ENCODE results near the gene SEC14L2. TPM values are rescaled to one million over a fixed set of nuclear protein-coding genes. Genes with fewer than 3 reads are reported as not detected.
"Not testable (repeated sequence)": the region's sequence is repeated elsewhere in the genome, so short reads cannot be mapped to it uniquely, and the experiment has no call there.

The SEC14L2 gene
- total RNA-seq, 1 donor from 2014 or later: 5.7 TPM

- Histone ChIP-seq H3K9me3 (ENCODE audit: low read depth) (no peaks in the 10 kb centered on the region), H3K79me2 (ENCODE audit: low read depth) (no peaks in the 10 kb centered on the region), H3K4me2 (no peak overlapping the region), H3F3A (ENCODE audit: low read depth) (peaks cover 5% of the 10 kb centered on the region), H3K4me1 (no peaks in the 10 kb centered on the region), H2AFZ (replicated peaks) (no peak overlapping the region), H4K20me1 (ENCODE audit: low read depth) (no peaks in the 10 kb centered on the region), H3K27me3 (peaks cover under 1% of the 10 kb centered on the region), H3K27ac (no peak overlapping the region), H3K4me3 (no peak overlapping the region), H3K36me3 (no peaks in the 10 kb centered on the region), H3K9ac (no peak overlapping the region)
- Mint-ChIP-seq H3K36me3 (no peaks in the 10 kb centered on the region), H3K4me3 (no peak overlapping the region), H3K27me3 (ENCODE audit: insufficient read depth, low read depth) (peaks cover 4% of the 10 kb centered on the region), H3K27ac (no peak overlapping the region), H3K9me3 (no peaks in the 10 kb centered on the region), H3K4me1 (no peaks in the 10 kb centered on the region)
- peak; percentile 75 for DNase-seq (ENCODE audit: low spot score)
- no peak for TF ChIP-seq CTCF (IDR thresholded peaks at IDR 0.05)
- no peak for TF ChIP-seq EZH2phosphoT487 (IDR thresholded peaks at IDR 0.05)
- no peak for TF ChIP-seq EZH2 (IDR thresholded peaks at IDR 0.05)
Observed at GRCh38 chr22:30459181-30460052, 62.6 kb downstream of the SEC14L2 start.

- no peak overlapping the region for H3K9ac ChIP-seq
- no peaks in the 10 kb centered on the region for H3K36me3 ChIP-seq
- no peaks in the 10 kb centered on the region for H3K4me1 ChIP-seq
- Mint-ChIP-seq H3K4me3 (no peak overlapping the region), H3K36me3 (no peaks in the 10 kb centered on the region), H3K9me3 (no peaks in the 10 kb centered on the region), H3K27ac (no peak overlapping the region), H3K4me1 (no peaks in the 10 kb centered on the region), H3K27me3 (ENCODE audit: insufficient read depth, low read depth) (peaks cover 4% of the 10 kb centered on the region)
- no peak for DNase-seq (ENCODE audit: low spot score)
- no peaks in the 10 kb centered on the region for H3K79me2 ChIP-seq (ENCODE audit: low read depth)
- H3K27me3 ChIP-seq: peaks cover 3% of the 10 kb centered on the region
- H3K4me2 ChIP-seq: no peak overlapping the region
- no peak overlapping the region for H2AFZ ChIP-seq (replicated peaks)
- peaks cover 4% of the 10 kb centered on the region for H3F3A ChIP-seq (ENCODE audit: low read depth)
- TF ChIP-seq EZH2 (IDR thresholded peaks at IDR 0.05) (no peak), EZH2phosphoT487 (IDR thresholded peaks at IDR 0.05) (no peak), CTCF (IDR thresholded peaks at IDR 0.05) (no peak)
- no peaks in the 10 kb centered on the region for H4K20me1 ChIP-seq (ENCODE audit: low read depth)
- no peak overlapping the region for H3K27ac ChIP-seq
- H3K9me3 ChIP-seq (ENCODE audit: low read depth): no peaks in the 10 kb centered on the region
- H3K4me3 ChIP-seq: no peak overlapping the region
Observed at GRCh38 chr22:30460147-30460546, 63.3 kb downstream of the SEC14L2 start.

- H3K9me3 ChIP-seq (ENCODE audit: low read depth); H3K4me1 ChIP-seq; H3K79me2 ChIP-seq (ENCODE audit: low read depth); DNase-seq (ENCODE audit: low spot score); H4K20me1 ChIP-seq (ENCODE audit: low read depth); H2AFZ ChIP-seq (replicated peaks); H3K27ac ChIP-seq; H3K4me3 ChIP-seq; H3K4me1 Mint-ChIP-seq; H3K9me3 Mint-ChIP-seq; H3K36me3 ChIP-seq; H3K4me3 Mint-ChIP-seq; H3K9ac ChIP-seq; H3K36me3 Mint-ChIP-seq; H3K27ac Mint-ChIP-seq; H3F3A ChIP-seq (ENCODE audit: low read depth); H3K27me3 ChIP-seq; H3K4me2 ChIP-seq; H3K27me3 Mint-ChIP-seq (ENCODE audit: insufficient read depth, low read depth): not testable (repeated sequence)
Observed at GRCh38 chr22:30460555-30460954, 63.7 kb downstream of the SEC14L2 start.

DNA sequence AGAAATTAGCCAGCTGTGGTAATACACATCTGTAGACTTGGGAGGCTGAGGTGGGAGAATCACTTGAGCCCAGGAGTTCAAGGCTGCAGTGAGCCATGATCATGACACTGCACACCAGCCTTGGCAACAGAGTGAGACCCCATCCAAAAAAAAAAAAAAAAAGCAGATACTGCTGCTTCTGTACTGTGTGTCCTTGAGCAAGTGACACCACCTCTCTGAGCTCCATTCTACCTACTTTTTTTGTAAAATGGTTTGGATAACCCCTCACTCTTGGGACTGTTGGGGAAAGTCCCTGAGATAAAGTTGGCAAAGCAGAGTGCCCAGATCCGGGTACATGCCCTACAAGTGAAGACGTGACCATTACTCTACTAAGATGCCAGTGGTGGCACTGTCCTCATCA is 72.3 kb downstream of the SEC14L2 start:
- Histone ChIP-seq H3K27ac (no peak overlapping the region), H3K79me2 (ENCODE audit: low read depth) (no peaks in the 10 kb centered on the region), H4K20me1 (ENCODE audit: low read depth) (no peaks in the 10 kb centered on the region), H3K36me3 (no peaks in the 10 kb centered on the region), H3F3A (ENCODE audit: low read depth) (no peaks in the 10 kb centered on the region), H3K4me2 (no peak overlapping the region), H3K27me3 (peaks cover 16% of the 10 kb centered on the region), H2AFZ (replicated peaks) (no peak overlapping the region), H3K4me1 (no peaks in the 10 kb centered on the region), H3K9me3 (ENCODE audit: low read depth) (no peaks in the 10 kb centered on the region), H3K9ac (no peak overlapping the region), H3K4me3 (no peak overlapping the region)
- no peak overlapping the region for H3K4me3 Mint-ChIP-seq
- H3K36me3 Mint-ChIP-seq: no peaks in the 10 kb centered on the region
- TF ChIP-seq EZH2phosphoT487 (IDR thresholded peaks at IDR 0.05): no peak
- TF ChIP-seq EZH2 (IDR thresholded peaks at IDR 0.05): no peak
- TF ChIP-seq CTCF (IDR thresholded peaks at IDR 0.05): no peak
- H3K9me3 Mint-ChIP-seq: no peaks in the 10 kb centered on the region
- no peaks in the 10 kb centered on the region for H3K4me1 Mint-ChIP-seq
- DNase-seq (ENCODE audit: low spot score): no peak
- no peak overlapping the region for H3K27ac Mint-ChIP-seq
- H3K27me3 Mint-ChIP-seq (ENCODE audit: insufficient read depth, low read depth): peaks cover 13% of the 10 kb centered on the region
